Midbrain (tissue), 1 donor: ENCODE data around the gene INHBA.

ENCODE experiments used
- DNase-seq: peaks from one replicate; lab custom pipeline; 2025; lab: John Stamatoyannopoulos, UW

INHBA gene

GRCh38 chr7:41711283-41712064 is 8.6 kb upstream of the INHBA start:
- peak; percentile 23 for DNase-seq

- no peak for DNase-seq
Observed at GRCh38 chr7:41710838-41711237, 7.9 kb upstream of the INHBA start.

- no peak for DNase-seq
Observed at GRCh38 chr7:41709621-41710020, 6.7 kb upstream of the INHBA start.

GRCh38 chr7:41708581-41709358 is 5.9 kb upstream of the INHBA start:
- no peak for DNase-seq

GRCh38 chr7:41706228-41706930 is 3.5 kb upstream of the INHBA start:
- no peak for DNase-seq

- peak; percentile 84 for DNase-seq
Observed at GRCh38 chr7:41705109-41705901, 2.4 kb upstream of the INHBA start.

GRCh38 chr7:41701068-41701941 is 1.6 kb downstream of the INHBA start:
- DNase-seq, result no peak

GRCh38 chr7:41700044-41700471 is 2.8 kb downstream of the INHBA start:
- DNase-seq, result no peak

- peak; percentile 26 for DNase-seq
Observed at GRCh38 chr7:41699516-41699915, 3.4 kb downstream of the INHBA start.

- DNase-seq, result no peak
Observed at GRCh38 chr7:41698726-41699125, 4.2 kb downstream of the INHBA start.

GRCh38 chr7:41698114-41698513 is 4.8 kb downstream of the INHBA start:
- no peak for DNase-seq

GRCh38 chr7:41696323-41696916 is 6.5 kb downstream of the INHBA start:
- peak; percentile 71 for DNase-seq

GRCh38 chr7:41695661-41696322 is 7.1 kb downstream of the INHBA start:
- no peak for DNase-seq

GRCh38 chr7:41694495-41694894 is 8.4 kb downstream of the INHBA start:
- DNase-seq, result no peak

GRCh38 chr7:41693150-41693997 is 9.5 kb downstream of the INHBA start:
- no peak for DNase-seq

GRCh38 chr7:41692251-41692650 is 10.6 kb downstream of the INHBA start:
- no peak for DNase-seq

- DNase-seq, result no peak
Observed at GRCh38 chr7:41691286-41692190, 11.4 kb downstream of the INHBA start.

GRCh38 chr7:41689815-41690214 is 13.1 kb downstream of the INHBA start:
- DNase-seq, result no peak
